Adrenal gland (tissue), 5 donors: ENCODE data around the gene DCP1A.

Experiments
- POLR2A ChIP-seq, 2 donors: fragments of 450-650 bp; IDR thresholded peaks; one replicate each; pipeline ENCODE4 v1.6.1; 2017; ENCODE audit warnings: antibody characterized with exemption in 2 of 2, mild to moderate bottlenecking in 2 of 2, moderate library complexity in 1 of 2
- TF ChIP-seq, protein P1 (sequence below), 6 experiments: fragments of 450-650 bp in 4 of 6; fragments of 200-600 bp in 2 of 6; sonication (generic) in 1 of 6; IDR thresholded peaks; 1 replicate in 5 of 6; 2 replicates in 1 of 6; pipeline versions ENCODE4 v1.5.1 to v1.8.0; 2016 to 2021; ENCODE audit warnings: antibody characterized with exemption in 6 of 6, mild to moderate bottlenecking in 2 of 6, moderate library complexity in 1 of 6
- donor health status: DM: no; HTN: no; CAD: no.

DNA sequence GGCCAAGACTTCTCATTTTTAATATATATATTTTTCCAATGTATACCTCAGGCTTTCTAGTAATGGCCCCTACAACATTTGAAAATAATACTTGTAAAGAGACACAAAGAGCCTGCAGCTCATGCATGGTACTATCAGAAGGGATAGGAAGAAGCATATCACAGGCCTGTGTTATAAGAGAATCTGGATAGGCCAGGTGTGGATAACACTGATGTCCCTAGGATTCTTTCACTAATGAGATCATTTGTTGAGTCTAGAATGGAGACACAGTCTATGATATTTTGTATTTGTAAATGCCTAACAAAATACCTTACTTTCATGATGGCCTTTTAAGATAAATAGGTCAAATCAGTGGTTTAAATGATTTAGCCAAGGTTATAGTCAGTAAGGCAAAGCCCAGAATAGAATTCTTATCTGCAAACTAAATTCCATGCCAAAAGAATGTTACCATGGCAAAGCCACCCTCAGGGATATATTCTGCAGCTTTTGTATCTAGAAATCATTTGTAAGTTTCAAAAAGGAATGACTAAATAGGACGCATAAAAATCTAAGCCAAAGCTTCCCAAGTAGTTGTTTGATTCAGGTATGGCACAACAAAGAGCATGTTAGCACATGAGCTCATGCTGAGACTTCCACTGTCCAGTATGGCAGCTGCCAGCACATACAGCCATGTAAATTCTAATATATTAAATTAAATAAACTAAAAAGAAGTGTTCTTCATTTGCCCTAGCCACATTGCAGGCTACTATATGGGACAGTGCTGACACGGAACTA is 10.0 kb downstream of the DCP1A start:
- TF ChIP-seq, protein P1, sequence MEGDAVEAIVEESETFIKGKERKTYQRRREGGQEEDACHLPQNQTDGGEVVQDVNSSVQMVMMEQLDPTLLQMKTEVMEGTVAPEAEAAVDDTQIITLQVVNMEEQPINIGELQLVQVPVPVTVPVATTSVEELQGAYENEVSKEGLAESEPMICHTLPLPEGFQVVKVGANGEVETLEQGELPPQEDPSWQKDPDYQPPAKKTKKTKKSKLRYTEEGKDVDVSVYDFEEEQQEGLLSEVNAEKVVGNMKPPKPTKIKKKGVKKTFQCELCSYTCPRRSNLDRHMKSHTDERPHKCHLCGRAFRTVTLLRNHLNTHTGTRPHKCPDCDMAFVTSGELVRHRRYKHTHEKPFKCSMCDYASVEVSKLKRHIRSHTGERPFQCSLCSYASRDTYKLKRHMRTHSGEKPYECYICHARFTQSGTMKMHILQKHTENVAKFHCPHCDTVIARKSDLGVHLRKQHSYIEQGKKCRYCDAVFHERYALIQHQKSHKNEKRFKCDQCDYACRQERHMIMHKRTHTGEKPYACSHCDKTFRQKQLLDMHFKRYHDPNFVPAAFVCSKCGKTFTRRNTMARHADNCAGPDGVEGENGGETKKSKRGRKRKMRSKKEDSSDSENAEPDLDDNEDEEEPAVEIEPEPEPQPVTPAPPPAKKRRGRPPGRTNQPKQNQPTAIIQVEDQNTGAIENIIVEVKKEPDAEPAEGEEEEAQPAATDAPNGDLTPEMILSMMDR (IDR thresholded peaks at IDR 0.05) = no peak
- peak in 1 of 2 donors; percentile 29 for TF ChIP-seq POLR2A (IDR thresholded peaks at IDR 0.05)
